K562 (cell line): Measurements from ENCODE around the gene CDRT4.

Source experiments
- ATF1 ChIP-seq, 2 experiments: fragments of 450-650 bp in 1 of 2; IDR thresholded peaks; 2 replicates each; pipeline ENCODE4 v1.6.1; 2016; ENCODE audit warnings: missing compliant biosample characterization in 1 of 2, missing genetic modification characterization in 1 of 2
- GTF2E2 ChIP-seq: fragments of 200-800 bp; sonication (Bioruptor generic); IDR thresholded peaks from 2 replicates; pipeline ENCODE4 v1.6.1; 2016; ENCODE audit warnings: missing genetic modification characterization, missing compliant biosample characterization
- MAZ ChIP-seq, 2 experiments: fragments of 450-650 bp in 1 of 2; sonication (generic) in 1 of 2; formaldehyde crosslinking; IDR thresholded peaks in 1 of 2; conservative IDR thresholded peaks in 1 of 2; 2 replicates each; pipeline versions ENCODE4 v1.4.0 to v1.5.0; 2020; ENCODE audit warnings: mild to moderate bottlenecking in 1 of 2, missing genetic modification reagents in 1 of 2
- ZBTB40 ChIP-seq, 2 experiments: fragments of 450-650 bp in 1 of 2; sonication (generic) in 1 of 2; formaldehyde crosslinking in 1 of 2; IDR thresholded peaks; 2 replicates each; pipeline versions ENCODE4 v1.7.1 to v1.9.0; 2016 to 2022; ENCODE audit warnings: inconsistent platforms in 1 of 2, mild to moderate bottlenecking in 1 of 2, missing genetic modification reagents in 1 of 2
- TF ChIP-seq, protein P1 (sequence below), 3 experiments: IDR thresholded peaks in 2 of 3; conservative IDR thresholded peaks in 1 of 3; 2 replicates each; pipeline ENCODE4 v1.5.1; 2011 to 2012; ENCODE audit warnings: low read length in 3 of 3, mild to moderate bottlenecking in 3 of 3, control low read depth in 2 of 3, improper control_type of control experiment in 1 of 3, inconsistent platforms in 1 of 3, low read depth in 1 of 3, mixed read lengths in 1 of 3, moderate library complexity in 1 of 3; ENCODE audit not compliant: insufficient read depth in 2 of 3
- TF ChIP-seq, protein P2 (sequence below): fragments of 450-650 bp; IDR thresholded peaks from 2 replicates; pipeline ENCODE4 v1.7.1; 2018; ENCODE audit warnings: mild to moderate bottlenecking, low read depth; ENCODE audit not compliant: partially characterized antibody

DNA sequence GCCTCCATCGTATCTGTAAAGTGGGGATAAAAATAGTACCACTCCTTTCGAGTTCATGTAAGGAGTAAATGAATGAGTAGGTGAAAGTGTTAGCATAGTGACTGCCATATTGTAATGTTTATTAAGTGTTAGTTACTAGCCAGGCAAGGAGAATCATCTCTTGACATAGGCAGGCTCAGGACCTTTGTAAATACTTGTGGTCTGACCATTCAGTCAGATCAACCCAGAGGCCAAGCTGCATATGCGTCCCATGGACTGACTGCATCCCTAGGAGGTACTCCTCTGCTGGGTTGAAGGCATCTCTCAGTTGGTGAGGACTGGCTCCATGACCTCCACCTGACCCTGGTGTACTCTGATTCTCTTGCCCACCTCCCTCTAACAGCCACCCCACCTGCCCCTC is 40.5 kb upstream of the CDRT4 start:
- no peak for TF ChIP-seq MAZ (CRISPR knock-in tag; conservative IDR thresholded peaks at IDR 0.05 in 1 of 2, IDR thresholded peaks at IDR 0.05 in 1 of 2)
- TF ChIP-seq ZBTB40 (IDR thresholded peaks at IDR 0.05) = no peak
- TF ChIP-seq ZBTB40 (CRISPR knock-in tag; IDR thresholded peaks at IDR 0.05) = no peak
- TF ChIP-seq, protein P1, sequence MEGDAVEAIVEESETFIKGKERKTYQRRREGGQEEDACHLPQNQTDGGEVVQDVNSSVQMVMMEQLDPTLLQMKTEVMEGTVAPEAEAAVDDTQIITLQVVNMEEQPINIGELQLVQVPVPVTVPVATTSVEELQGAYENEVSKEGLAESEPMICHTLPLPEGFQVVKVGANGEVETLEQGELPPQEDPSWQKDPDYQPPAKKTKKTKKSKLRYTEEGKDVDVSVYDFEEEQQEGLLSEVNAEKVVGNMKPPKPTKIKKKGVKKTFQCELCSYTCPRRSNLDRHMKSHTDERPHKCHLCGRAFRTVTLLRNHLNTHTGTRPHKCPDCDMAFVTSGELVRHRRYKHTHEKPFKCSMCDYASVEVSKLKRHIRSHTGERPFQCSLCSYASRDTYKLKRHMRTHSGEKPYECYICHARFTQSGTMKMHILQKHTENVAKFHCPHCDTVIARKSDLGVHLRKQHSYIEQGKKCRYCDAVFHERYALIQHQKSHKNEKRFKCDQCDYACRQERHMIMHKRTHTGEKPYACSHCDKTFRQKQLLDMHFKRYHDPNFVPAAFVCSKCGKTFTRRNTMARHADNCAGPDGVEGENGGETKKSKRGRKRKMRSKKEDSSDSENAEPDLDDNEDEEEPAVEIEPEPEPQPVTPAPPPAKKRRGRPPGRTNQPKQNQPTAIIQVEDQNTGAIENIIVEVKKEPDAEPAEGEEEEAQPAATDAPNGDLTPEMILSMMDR (IDR thresholded peaks at IDR 0.05 in 2 of 3, conservative IDR thresholded peaks at IDR 0.05 in 1 of 3; ENCODE audit: insufficient read depth in 2 of 3, low read depth in 1 of 3, low read length in 3 of 3) = no peak
- TF ChIP-seq, protein P2, sequence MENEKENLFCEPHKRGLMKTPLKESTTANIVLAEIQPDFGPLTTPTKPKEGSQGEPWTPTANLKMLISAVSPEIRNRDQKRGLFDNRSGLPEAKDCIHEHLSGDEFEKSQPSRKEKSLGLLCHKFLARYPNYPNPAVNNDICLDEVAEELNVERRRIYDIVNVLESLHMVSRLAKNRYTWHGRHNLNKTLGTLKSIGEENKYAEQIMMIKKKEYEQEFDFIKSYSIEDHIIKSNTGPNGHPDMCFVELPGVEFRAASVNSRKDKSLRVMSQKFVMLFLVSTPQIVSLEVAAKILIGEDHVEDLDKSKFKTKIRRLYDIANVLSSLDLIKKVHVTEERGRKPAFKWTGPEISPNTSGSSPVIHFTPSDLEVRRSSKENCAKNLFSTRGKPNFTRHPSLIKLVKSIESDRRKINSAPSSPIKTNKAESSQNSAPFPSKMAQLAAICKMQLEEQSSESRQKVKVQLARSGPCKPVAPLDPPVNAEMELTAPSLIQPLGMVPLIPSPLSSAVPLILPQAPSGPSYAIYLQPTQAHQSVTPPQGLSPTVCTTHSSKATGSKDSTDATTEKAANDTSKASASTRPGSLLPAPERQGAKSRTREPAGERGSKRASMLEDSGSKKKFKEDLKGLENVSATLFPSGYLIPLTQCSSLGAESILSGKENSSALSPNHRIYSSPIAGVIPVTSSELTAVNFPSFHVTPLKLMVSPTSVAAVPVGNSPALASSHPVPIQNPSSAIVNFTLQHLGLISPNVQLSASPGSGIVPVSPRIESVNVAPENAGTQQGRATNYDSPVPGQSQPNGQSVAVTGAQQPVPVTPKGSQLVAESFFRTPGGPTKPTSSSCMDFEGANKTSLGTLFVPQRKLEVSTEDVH = no peak
- no peak for TF ChIP-seq GTF2E2 (tag)
- TF ChIP-seq ATF1 (CRISPR knock-in tag; IDR thresholded peaks at IDR 0.05) = no peak
- no peak for TF ChIP-seq ATF1 (tag; IDR thresholded peaks at IDR 0.05)
